Liver (tissue), 9 donors: Measurements from ENCODE around the gene LYST. TPM values are rescaled to one million over a fixed set of nuclear protein-coding genes. Genes with fewer than 3 reads are reported as not detected.

Source experiments
- DNase-seq: peaks from one replicate; pipeline ENCODE4 v3.0.0-alpha.2; 2017; ENCODE audit warnings: low spot score
- H3K27ac ChIP-seq, 2 donors: one replicate each; pipeline ENCODE4 v1.7.0; 2013; ENCODE audit warnings: inconsistent platforms in 2 of 2, low read length in 2 of 2, control low read depth in 1 of 2, low read depth in 1 of 2, mild to moderate bottlenecking in 1 of 2
- H3K27me3 ChIP-seq, 4 donors: one replicate each; pipeline versions ENCODE4 v1.6.1 to v1.7.0; 2013; ENCODE audit warnings: low read length in 3 of 4, inconsistent platforms in 1 of 4, mild to moderate bottlenecking in 1 of 4, moderate library complexity in 1 of 4; ENCODE audit not compliant: control insufficient read depth in 4 of 4, insufficient read depth in 4 of 4
- H3K36me3 ChIP-seq, 4 donors: one replicate each; pipeline versions ENCODE4 v1.6.1 to v1.7.0; 2013; ENCODE audit warnings: low read length in 3 of 4, mild to moderate bottlenecking in 3 of 4, low read depth in 1 of 4, moderate library complexity in 1 of 4; ENCODE audit not compliant: control insufficient read depth in 4 of 4, insufficient read depth in 3 of 4
- H3K4me1 ChIP-seq, 4 donors: one replicate each; pipeline versions ENCODE4 v1.6.1 to v1.7.0; 2013; ENCODE audit warnings: low read length in 3 of 4, mild to moderate bottlenecking in 3 of 4, moderate library complexity in 1 of 4; ENCODE audit not compliant: control insufficient read depth in 4 of 4, insufficient read depth in 4 of 4
- H3K4me3 ChIP-seq, 3 donors: one replicate each; pipeline versions ENCODE4 v1.6.1 to v1.7.0; 2013; ENCODE audit warnings: low read length in 3 of 3, control low read depth in 1 of 3, low read depth in 1 of 3, mild to moderate bottlenecking in 1 of 3
- H3K9ac ChIP-seq, 2 donors: one replicate each; pipeline ENCODE4 v1.7.0; 2013; ENCODE audit warnings: low read length in 2 of 2, mild to moderate bottlenecking in 2 of 2, moderate library complexity in 2 of 2, control low read depth in 1 of 2, low read depth in 1 of 2
- H3K9me3 ChIP-seq, 4 donors: one replicate each; pipeline versions ENCODE4 v1.6.1 to v1.7.0; 2013; ENCODE audit warnings: low read length in 3 of 4; ENCODE audit not compliant: control insufficient read depth in 4 of 4
- ATF3 ChIP-seq: IDR thresholded peaks from 2 replicates; pipeline ENCODE4 v1.6.1; 2016; ENCODE audit warnings: antibody characterized with exemption
- FOXA1 ChIP-seq: IDR thresholded peaks from 2 replicates; pipeline ENCODE4 v1.6.1; 2016; ENCODE audit warnings: antibody characterized with exemption
- FOXA2 ChIP-seq: IDR thresholded peaks from 2 replicates; pipeline ENCODE4 v1.6.1; 2016; ENCODE audit warnings: antibody characterized with exemption
- GABPA ChIP-seq, 2 donors: IDR thresholded peaks in 1 of 2; conservative IDR thresholded peaks in 1 of 2; 2 replicates each; pipeline ENCODE4 v1.6.1; 2016; ENCODE audit warnings: antibody characterized with exemption in 2 of 2, mild to moderate bottlenecking in 1 of 2, moderate library complexity in 1 of 2
- HNF4A ChIP-seq, 2 donors: conservative IDR thresholded peaks; 2 replicates each; pipeline ENCODE4 v1.6.1; 2016; ENCODE audit warnings: antibody characterized with exemption in 2 of 2, mild to moderate bottlenecking in 2 of 2
- MAX ChIP-seq: IDR thresholded peaks from 2 replicates; pipeline ENCODE4 v1.6.1; 2016; ENCODE audit warnings: antibody characterized with exemption
- NR2F2 ChIP-seq: IDR thresholded peaks from 2 replicates; pipeline ENCODE4 v1.6.1; 2016; ENCODE audit warnings: antibody characterized with exemption
- RAD21 ChIP-seq, 2 donors: IDR thresholded peaks; 2 replicates each; pipeline ENCODE4 v1.6.1; 2016; ENCODE audit warnings: antibody characterized with exemption in 2 of 2, mild to moderate bottlenecking in 2 of 2
- SP1 ChIP-seq: IDR thresholded peaks from 2 replicates; pipeline ENCODE4 v1.6.1; 2018; ENCODE audit warnings: antibody characterized with exemption, mild to moderate bottlenecking
- YY1 ChIP-seq: IDR thresholded peaks from 2 replicates; pipeline ENCODE4 v1.6.1; 2016; ENCODE audit warnings: antibody characterized with exemption, mild to moderate bottlenecking
- WGBS: extraction: QIAGEN DNeasy Blood & Tissue Kit; methylation state at CpG from one replicate; pipeline ENCODE4 v1.1.7; 2013; 5-methylcytosine and 5-hydroxymethylcytosine counted together
- polyA plus RNA-seq, 2 donors: library from polyadenylated mRNA; stranded (reverse) in 1 of 2; unstranded in 1 of 2; fragments of 200-250 nt in 1 of 2; fragments of >200 nt in 1 of 2; fragmentation: Nextera tagmentation in 1 of 2; extraction: Ambion mirVana in 1 of 2; gene quantifications; one replicate each; pipeline versions ENCODE4 v1.2.1 to v1.2.3, GENCODE V29; 2013 to 2015
- total RNA-seq, 2 donors: library from RNA; depleted of rRNA; stranded (reverse); fragments of >200 nt; gene quantifications; one replicate each; pipeline ENCODE4 v1.2.3, GENCODE V29; 2014
- TF ChIP-seq, protein P1 (sequence below): IDR thresholded peaks from 2 replicates; pipeline ENCODE4 v1.6.1; 2016; ENCODE audit warnings: antibody characterized with exemption, mild to moderate bottlenecking
- donor health status: healthy.
- donor health status: healthy.
- donor health status: healthy.
- donor health status: healthy.
- donor health status: healthy.

Gene LYST
- total and polyA plus RNA-seq, 4 donors = 3.4 to 45.9 (median 14.2) TPM

- H3K4me3 ChIP-seq = peak overlapping the region in 2 of 3 donors; percentile 28 to 64
- H3K9me3 ChIP-seq = no peaks in the 10 kb centered on the region
- peaks cover 0 to 22% (median 13%) of the 10 kb centered on the region in 4 donors for H3K4me1 ChIP-seq
- WGBS = 91% methylated on average over 5 of the region's 5 CpGs
- H3K27ac ChIP-seq = peak overlapping the region in 1 of 2 donors; percentile 75
- no peak overlapping the region for H3K9ac ChIP-seq
- no peak for TF ChIP-seq MAX
- no peak for TF ChIP-seq GABPA (IDR thresholded peaks at IDR 0.05 in 1 of 2, conservative IDR thresholded peaks at IDR 0.05 in 1 of 2)
- no peak for TF ChIP-seq ATF3
- no peak for TF ChIP-seq FOXA2
- TF ChIP-seq HNF4A (conservative IDR thresholded peaks at IDR 0.05) = no peak
- TF ChIP-seq FOXA1 = no peak
- no peak for TF ChIP-seq YY1
- DNase-seq = no peak
- no peaks in the 10 kb centered on the region for H3K27me3 ChIP-seq
- H3K36me3 ChIP-seq = no peaks in the 10 kb centered on the region
Measured at GRCh38 chr1:235881930-235882700, 15.4 kb upstream of the LYST start.

DNA sequence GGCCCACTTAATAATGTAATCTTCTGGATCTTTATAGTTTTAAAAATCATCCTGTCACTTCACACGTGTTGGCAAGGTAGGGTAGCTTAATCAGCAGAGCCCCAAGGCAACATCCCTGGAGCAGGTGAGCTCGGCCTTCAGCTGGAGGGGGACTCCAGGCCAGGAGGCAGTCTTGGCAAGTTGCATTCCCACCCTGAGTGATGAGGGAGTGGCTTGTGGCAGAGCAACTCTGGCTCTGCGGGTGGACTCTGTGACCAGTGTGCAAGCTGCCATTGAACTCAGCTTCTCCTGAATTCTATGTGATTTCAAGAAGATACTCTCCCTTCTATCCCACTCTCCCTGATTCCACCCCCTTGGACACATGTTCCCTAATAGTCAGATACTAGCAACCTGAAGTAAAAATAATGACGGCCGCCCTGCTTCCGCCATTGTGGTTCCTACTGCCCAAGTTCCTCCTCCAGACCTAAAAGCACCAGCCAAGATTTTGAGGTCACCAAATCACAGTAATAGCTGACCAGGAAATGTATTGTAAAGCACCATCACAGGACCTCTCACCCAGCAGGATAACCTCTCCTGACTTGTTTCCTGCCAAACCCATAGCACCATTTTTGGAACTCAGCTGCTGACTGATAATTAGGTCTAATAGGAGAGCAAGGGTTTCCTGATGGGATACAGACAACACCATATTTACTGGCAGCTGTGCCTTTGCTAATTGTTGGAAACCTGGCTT is 11.5 kb upstream of the LYST start:
- TF ChIP-seq NR2F2 = peak; percentile 96
- no peak for TF ChIP-seq RAD21 (IDR thresholded peaks at IDR 0.05)
- peak; percentile 52 for TF ChIP-seq YY1
- peak; percentile 12 for TF ChIP-seq SP1
- WGBS = 71% methylated on average over 6 of the region's 6 CpGs
- H3K27ac ChIP-seq = no peak overlapping the region

DNA sequence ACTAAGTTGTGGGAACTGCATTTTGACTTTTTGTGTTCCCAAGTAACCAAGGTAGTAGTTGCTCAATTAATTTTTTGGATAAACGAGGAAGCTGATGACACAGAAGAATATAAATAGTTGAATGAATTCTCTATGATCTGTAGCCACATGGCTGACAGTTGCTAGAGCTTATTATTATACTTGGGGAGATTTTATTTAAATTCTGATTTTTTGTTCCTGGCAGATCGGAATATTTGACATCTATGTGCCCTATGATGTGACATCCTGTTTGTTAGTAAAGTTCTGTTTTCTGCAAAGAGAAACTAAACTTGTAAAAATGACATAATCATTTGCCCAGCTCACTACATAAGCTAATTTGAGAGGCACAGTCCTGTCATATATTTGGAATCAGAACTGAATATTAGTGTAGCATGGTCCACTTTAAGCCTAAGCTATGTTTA is 9.7 kb upstream of the LYST start:
- Histone ChIP-seq H3K9ac (no peak overlapping the region), H3K4me3 (no peak overlapping the region), H3K9me3 (no peaks in the 10 kb centered on the region), H3K36me3 (no peaks in the 10 kb centered on the region), H3K27ac (peak overlapping the region in 1 of 2 donors; percentile 26), H3K4me1 (peaks cover 0 to 11% (median 6%) of the 10 kb centered on the region in 4 donors), H3K27me3 (no peaks in the 10 kb centered on the region)
- DNase-seq = no peak
- TF ChIP-seq, protein P1, sequence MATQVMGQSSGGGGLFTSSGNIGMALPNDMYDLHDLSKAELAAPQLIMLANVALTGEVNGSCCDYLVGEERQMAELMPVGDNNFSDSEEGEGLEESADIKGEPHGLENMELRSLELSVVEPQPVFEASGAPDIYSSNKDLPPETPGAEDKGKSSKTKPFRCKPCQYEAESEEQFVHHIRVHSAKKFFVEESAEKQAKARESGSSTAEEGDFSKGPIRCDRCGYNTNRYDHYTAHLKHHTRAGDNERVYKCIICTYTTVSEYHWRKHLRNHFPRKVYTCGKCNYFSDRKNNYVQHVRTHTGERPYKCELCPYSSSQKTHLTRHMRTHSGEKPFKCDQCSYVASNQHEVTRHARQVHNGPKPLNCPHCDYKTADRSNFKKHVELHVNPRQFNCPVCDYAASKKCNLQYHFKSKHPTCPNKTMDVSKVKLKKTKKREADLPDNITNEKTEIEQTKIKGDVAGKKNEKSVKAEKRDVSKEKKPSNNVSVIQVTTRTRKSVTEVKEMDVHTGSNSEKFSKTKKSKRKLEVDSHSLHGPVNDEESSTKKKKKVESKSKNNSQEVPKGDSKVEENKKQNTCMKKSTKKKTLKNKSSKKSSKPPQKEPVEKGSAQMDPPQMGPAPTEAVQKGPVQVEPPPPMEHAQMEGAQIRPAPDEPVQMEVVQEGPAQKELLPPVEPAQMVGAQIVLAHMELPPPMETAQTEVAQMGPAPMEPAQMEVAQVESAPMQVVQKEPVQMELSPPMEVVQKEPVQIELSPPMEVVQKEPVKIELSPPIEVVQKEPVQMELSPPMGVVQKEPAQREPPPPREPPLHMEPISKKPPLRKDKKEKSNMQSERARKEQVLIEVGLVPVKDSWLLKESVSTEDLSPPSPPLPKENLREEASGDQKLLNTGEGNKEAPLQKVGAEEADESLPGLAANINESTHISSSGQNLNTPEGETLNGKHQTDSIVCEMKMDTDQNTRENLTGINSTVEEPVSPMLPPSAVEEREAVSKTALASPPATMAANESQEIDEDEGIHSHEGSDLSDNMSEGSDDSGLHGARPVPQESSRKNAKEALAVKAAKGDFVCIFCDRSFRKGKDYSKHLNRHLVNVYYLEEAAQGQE = no peak
- TF ChIP-seq NR2F2 = no peak
- 68% methylated on average over 2 of the region's 2 CpGs for WGBS

More for the DNA sequence above, 11.5 kb upstream of the LYST start:
- no peaks in the 10 kb centered on the region for H3K36me3 ChIP-seq
- no peak overlapping the region for H3K9ac ChIP-seq
- no peaks in the 10 kb centered on the region for H3K27me3 ChIP-seq
- no peak overlapping the region for H3K4me3 ChIP-seq
- peaks cover 0 to 27% (median 16%) of the 10 kb centered on the region in 4 donors for H3K4me1 ChIP-seq
- no peak for DNase-seq
- H3K9me3 ChIP-seq = no peaks in the 10 kb centered on the region
